Germinal center (tissue), 1 donor: ENCODE results near the gene MPRIP.
A peak's percentile ranks its signal among the peaks of the same experiment; 100 is the strongest.

Source experiments
- DNase-seq: peaks from one replicate; pipeline ENCODE4 v3.0.0; 2012; ENCODE audit warnings: mixed read lengths, low spot score

MPRIP gene

DNA sequence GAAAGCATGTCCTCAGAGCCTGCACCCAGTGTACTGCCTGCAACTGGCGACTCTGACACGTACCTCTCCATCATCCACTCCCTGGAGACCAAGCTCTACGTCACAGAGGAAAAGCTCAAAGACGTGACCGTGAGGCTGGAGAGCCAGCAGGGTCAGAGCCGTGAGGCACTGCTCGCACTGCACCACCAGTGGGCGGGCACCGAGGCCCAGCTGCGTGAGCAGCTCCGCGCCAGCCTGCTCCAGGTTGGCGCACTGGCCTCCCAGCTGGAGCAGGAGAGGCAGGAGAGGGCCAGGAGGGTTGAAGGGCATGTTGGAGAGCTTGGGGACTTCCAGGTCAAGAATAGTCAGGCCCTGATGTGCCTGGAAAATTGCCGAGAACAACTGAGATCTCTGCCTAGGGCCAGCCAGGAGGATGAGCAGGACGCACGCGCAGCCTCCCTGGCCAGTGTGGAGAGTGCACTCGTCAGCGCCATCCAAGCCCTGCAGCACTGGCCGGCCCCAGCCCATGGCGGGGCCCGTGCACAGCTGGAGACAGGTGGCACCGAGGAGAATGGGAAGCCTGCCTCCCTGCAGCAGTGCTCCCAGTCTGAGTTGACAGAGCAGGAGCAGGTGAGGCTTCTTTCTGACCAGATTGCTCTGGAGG is 123.5 kb downstream of the MPRIP start:
- no peak for DNase-seq

DNA sequence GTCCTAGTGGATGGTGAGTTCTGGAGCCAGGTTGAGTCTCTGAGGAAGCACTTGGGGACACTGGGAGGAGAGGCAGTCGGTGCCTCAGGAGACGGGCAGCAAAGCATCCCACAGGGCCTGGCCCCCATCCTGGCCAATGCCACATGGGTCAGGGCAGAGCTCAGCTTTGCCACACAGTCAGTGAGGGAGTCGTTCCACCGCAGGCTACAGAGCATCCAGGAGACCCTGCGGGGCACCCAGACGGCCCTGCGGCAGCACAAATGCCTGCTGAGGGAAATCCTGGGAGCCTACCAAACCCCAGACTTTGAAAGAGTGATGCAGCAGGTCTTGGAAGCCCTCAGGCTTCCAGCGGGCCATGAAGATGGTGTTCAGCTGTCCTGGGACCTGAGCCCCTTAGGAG is 124.2 kb downstream of the MPRIP start:
- DNase-seq: no peak

DNA sequence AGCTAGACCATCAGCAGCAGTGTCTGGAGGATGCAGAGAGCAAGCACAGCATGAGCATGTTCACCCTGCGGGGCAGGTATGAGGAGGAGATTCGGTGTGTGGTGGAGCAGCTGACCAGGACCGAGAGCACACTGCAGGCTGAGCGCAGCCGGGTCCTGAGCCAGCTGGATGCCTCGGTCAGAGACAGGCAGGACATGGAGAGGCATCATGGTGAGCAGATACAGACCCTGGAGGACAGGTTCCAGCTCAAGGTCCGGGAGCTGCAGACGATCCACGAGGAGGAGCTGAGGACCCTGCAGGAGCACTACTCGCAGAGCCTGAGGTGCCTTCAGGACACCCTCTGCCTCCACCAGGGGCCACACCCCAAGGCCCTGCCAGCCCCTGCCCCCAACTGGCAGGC is 125.1 kb downstream of the MPRIP start:
- no peak for DNase-seq

DNA sequence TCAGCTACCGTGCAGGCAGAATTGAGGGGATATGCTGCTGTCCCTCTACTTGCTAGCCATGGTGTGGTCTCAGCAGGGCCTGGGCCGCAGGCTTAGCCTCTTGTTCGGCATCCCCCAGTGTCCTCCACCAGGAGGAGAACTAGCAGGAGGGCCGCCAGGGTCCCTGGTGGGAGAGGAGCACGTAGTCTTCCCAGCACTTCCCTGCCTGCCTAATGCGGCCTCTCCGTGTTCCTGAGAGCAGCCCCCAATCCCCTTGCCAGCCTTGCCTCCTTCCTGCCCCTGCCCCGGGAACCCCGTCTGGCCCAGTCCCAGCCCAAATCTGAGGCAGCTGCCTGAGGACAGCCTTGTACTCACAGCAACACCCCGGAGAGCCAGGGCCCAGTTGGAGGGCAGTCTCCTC is 125.7 kb downstream of the MPRIP start:
- DNase-seq: no peak

DNA sequence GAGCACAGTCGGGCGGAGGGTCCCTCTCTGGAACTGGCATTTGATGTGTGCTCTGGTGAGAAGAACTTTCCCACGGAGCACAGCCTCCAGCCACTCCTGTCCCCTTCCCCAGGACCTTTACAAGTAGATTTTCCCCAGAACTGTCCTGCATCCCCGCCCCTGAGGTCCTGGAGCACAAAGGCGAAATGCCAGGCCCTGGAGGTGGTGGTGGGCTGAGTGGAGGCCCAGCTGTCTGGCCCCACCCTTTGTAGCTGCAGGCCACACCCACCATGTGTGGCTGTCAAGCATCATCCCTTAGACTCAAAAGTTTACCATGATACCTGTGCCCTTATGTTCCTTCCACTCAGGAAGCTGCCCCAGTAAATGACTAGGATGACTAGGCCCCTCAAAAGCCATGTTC is 126.1 kb downstream of the MPRIP start:
- no peak for DNase-seq

DNA sequence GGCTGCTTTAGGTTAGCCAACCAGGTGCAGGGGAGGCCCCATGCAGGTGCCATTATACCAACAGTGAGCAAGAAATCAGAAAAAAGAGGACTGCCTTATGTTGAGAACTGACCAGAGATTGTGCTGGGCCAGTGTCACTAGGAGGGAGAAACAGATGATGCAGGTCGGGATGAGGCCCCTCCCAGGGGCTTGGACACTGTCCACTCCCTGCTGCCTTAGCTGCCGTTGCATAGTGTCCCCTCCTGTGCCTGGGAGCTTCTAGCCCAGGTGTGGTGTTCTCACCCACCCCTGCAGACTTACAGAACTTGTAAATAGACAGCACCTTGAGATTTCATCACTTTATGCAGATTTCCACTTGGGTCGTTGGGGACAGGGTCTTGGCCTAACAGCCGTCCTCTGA is 127.1 kb downstream of the MPRIP start:
- no peak for DNase-seq

DNA sequence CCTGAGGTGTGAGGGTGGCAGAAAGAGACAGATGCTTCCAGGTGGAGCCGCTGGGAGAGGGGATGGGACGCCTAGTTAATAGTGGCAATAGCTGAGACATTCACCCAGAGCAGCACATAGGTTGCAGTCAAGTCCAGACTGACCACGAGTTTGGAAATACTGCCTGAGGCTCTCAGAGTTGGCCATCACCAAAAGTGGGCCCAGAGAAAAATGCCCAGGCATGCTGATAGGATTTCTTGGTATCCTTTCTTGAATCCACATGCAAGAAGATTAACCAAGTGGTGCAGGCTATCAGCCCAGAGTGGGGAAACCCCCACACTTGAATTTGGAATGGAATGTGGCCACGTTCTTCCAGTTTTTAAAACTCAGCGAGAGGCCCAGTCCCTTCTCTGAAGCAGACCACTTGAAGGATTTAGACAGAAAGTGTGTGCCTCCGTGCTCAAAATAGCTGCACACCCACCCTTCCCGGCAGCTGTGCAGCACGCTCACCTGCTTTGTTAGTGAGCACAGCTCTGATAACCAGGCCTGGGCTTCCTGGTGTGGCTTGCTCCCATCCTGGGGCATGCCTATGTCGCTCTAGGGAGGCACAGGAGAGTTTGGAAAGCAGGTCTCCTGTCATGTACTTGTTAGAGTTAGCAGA is 128.2 kb downstream of the MPRIP start:
- DNase-seq: no peak

DNA sequence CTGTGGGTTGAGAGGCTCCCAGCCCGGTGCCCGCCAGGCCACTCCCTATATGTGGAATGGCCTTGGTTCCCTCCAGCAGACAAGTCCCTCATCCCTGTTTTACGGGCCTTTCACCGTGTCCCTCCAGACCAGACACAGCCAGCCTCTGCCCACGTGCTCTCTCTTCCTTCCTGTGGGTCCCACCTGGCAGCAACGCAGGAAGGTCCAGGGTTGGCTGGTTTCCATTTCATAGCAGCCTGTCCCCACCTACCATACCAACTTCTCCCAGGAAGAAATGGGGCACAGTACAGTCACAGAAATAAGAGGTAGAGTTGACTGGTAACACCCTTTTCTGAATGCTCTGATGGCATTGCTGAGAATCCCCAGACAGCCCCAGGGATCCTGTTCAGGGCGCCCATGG is 128.9 kb downstream of the MPRIP start:
- no peak for DNase-seq

DNA sequence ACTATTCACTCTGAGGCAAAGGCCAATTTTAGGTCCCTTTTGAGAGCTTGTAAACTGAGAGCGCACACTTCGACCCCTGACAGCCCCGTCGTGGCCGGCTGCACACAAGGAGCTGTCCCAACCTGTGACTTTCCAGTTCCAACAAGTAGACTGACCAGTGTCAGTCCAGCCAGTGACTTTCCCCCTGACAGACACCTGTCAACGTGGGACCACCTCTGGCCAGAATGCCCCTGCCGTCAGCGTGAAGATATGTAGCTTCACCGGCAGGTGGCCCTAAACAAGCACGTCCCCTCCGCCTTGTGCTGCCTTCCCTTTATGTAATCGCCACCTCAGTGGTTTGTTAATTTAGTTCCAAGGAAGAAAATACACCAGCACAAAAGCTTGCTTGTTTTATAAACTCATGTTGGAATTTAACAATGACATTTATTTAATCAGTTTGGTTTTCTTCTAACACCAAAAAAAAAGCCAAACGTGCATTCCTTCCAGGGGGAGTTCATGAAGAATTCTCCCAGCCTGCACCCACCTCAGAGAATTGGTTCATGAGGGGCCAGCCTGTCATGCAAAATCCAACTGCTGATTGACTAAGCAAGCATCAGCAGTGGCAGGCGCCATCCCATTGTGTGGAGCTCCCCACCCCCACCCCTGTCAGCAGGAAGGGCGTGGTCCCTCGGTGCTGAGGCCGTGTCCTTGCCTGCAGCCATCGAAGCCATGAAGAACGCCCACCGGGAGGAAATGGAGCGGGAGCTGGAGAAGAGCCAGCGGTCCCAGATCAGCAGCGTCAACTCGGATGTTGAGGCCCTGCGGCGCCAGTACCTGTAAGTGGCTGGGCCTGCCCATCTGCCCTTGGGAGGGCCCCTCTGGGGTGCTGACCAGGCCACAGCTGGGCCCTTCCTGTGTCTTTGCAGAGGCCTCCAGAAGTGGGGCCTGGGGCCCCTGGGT is 130.0 kb downstream of the MPRIP start:
- no peak for DNase-seq

DNA sequence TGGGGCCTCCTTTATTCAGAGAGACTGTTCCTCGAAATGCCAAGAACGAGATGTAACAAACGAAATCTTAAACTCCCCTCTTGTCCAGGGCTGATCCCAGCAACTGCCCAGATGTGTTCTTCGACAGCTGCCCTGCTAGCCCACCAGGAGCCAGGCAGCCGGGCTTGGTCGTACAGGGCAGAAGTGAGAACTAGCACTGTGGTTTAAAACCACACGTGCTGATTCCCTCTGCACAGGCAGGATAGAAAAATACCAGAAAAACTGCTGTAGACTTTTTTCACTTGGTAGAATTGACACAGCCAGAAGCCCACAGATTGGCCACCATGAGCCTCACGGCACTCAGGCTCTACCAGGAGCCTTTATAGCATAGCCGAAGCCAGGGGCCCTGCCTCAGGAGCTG is 130.7 kb downstream of the MPRIP start:
- no peak for DNase-seq

DNA sequence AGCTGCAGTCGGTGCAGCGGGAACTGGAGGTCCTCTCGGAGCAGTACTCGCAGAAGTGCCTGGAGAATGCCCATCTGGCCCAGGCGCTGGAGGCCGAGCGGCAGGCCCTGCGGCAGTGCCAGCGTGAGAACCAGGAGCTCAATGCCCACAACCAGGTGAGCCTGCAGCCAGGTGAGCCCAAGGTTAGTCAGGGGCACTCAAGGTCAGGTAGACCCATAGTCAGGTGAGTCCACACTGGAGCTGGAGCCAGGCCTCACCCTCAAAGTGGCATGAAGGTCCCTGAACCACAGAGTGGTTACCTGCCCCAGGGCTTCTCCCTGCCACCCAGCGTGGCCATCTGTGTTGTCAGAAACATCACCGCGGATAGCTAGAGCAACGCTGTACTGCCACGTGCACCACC is 131.7 kb downstream of the MPRIP start:
- no peak for DNase-seq

DNA sequence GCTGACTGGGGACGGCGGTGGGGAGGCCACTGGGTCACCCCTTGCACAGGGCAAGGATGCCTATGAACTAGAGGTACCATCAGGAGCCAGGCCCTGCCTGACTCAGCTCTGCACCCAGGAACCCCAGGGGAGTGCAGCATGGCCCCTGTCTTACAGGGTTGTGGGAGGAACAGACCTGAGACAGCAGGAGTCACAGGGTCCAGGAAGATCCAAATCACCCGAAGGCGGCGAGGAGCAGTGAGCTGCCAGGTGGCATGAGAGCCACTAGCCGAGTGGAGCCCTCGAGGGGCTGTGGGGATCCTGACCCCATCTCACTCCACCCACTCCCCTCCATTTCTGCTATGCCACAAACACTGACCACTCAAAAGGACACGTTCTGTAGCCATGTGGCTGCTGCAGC is 133.1 kb downstream of the MPRIP start:
- DNase-seq: no peak

DNA sequence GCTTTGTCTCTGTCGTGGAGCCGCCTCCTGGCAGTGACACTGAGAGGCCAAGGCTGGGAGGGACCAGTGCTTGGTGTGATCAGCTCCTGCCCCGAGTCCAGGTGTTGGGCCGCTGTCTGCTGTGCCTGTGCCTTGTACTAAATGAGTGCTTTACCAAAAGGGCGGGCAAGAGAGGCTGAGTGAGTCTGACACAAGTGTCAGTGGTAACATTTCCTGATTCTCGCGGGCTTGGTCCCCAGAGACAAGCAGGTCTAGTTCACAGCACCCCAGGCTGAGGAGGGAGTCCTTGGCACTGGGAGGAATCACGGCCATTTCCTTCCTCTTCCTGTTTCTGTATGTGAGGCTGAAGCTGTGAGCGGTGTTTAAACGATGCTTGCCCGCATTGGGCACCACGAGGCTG is 133.7 kb downstream of the MPRIP start:
- peak; percentile 66 for DNase-seq

DNA sequence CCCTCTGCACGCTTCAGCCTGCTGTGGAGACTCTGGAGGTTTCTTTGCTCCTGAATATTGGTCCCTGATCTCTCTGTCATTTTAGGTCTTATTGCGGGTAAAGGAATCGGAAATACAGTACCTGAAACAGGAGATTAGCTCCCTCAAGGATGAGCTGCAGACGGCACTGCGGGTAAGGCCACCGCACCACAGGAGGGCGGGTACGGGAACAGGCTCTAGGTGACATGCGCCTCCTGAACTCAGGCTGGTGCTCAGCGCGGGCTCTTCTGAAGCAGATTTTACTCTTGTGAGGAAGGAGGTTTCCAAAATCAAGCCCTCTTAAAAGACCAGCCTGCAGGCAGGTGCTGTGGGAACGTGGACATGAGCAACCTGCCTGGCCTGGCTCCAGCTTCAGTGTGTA is 134.1 kb downstream of the MPRIP start:
- DNase-seq: no peak

DNA sequence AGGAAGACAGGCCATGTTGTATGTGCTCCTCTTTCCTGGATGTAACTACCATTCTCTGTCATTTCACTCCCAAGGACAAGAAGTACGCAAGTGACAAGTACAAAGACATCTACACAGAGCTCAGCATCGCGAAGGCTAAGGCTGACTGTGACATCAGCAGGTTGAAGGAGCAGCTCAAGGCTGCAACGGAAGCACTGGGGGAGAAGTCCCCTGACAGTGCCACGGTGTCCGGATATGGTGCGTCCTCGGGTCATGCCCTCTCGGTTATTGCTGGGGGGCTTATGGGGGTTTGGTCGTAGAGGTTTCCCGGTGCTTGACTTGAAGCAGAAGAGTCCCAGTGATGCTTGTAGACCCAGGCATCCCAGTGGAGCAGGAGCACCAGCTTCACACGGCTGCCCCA is 134.9 kb downstream of the MPRIP start:
- DNase-seq: no peak

DNA sequence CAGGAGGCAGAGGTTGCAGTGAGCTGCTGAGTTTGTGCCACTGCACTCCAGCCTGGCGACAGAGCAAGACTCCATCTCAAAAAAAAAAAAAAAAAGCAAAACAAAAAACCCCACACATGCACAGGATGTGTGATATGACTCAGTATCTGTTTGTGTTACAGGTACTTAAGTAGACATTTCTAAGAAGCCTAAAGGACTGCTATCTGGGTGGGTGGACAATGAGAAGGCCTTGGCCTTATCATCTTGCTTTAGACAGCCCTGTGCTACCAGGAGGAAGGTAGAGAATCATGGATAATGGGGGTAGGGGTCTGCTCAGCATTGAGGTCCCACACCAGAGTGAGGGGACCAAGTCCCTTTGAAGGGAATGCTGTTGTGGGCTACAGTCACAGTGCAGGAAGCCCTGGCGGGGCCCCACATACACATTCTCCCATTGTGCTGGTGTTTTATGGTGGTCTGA is 137.1 kb downstream of the MPRIP start:
- DNase-seq: no peak

DNA sequence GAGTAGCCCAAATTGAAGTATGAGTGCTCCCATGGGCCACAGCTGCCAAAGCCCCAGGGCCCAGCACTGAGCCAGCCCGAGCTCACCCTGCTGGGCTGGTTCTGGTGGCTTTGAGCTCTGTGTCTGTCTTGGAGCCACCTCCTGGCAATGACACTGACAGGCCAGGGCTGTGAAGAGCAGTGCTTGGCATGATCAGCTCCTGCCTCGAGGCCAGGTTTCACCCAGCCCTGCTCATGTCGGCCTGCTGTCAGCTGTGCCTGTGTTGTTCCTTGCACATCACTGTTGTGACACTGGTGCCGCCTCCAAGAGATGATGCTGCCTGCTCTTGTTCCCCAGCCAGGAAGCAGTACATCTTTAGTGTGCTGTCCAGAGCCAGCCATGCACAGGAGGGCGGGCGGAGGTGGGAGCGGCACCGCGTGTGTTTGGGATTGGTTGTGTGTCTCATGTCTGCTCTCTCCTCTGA is 137.9 kb downstream of the MPRIP start:
- DNase-seq: no peak

DNA sequence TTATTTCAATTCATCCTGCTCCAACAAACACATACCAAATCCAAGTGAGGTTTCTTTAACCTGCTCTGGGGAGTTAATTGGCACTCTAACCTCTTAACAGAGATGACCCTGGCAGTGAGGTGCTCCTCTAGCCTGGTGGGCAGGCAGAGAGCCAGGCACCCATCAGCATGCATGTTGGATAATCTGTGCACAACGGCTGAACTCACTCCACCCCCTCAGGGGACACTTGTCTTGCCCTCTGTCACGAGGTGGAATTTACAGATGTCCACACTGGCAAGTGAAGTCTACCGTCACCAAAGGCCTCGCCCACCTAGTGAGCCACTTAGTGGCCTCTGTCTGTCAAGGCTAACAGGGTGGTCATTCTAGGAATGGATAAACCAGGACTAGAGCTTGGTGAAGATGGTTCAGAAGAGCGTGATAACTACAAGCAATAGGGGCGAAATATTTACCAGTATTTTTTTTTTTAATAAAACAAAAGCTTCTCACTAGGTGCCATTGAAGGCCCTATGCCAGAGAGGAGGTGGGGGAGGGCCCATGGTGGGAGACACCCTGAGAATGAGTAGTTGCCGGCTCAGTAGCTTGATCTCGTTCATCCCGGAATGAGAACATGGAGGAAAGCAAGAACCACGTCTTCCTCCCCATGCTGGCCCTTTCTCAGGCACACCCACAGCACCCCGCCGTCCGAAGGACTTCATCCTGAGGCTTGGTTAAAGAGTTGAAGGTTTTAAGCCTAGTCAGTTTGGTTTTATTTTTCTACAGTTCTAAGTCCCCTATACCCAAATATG is 138.7 kb downstream of the MPRIP start:
- no peak for DNase-seq

DNA sequence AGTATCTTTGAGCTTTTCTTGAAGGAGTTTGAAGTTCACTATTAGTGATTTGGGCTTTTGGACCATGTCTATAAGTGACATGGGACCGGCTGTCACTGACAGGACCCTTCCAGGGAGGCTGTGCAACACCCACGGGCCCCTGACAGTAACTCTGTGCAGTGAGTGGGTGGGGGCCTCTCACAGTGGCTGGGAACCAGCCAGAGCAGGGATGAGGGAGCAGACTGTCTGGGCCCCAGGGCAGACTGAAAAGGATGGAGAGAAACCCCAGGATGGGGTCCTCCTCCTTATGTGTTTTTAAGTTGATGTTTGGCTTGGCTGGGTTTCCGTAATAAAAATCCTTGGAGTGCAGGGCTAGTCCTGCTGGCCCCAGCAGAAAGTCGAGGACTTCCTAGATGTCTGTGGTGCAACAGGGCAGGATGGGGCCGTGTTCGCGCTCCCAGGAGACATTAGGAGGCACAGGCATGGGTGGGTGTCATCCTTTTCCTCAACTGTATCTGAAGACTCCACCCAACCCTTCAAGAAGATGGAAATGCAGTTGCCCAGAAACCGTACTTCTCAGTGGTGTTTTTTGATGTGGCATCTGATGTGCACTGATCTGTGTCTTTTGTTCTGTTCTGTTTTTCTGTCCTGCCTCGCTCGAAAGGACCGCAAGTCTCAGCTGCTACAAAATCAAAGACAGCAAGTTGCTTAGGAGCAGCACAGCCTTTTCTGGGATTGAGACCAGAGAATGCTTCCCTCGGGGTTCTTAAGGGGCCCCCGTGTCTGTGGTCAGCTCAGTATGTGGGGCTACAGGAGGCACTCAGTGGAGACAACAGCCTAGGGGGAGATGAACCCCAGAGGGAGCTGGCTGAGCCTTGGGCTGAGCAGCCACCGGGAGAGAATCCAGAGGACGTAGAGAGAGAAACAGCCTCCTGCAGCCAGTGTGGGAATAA is 139.7 kb downstream of the MPRIP start:
- DNase-seq: no peak

DNA sequence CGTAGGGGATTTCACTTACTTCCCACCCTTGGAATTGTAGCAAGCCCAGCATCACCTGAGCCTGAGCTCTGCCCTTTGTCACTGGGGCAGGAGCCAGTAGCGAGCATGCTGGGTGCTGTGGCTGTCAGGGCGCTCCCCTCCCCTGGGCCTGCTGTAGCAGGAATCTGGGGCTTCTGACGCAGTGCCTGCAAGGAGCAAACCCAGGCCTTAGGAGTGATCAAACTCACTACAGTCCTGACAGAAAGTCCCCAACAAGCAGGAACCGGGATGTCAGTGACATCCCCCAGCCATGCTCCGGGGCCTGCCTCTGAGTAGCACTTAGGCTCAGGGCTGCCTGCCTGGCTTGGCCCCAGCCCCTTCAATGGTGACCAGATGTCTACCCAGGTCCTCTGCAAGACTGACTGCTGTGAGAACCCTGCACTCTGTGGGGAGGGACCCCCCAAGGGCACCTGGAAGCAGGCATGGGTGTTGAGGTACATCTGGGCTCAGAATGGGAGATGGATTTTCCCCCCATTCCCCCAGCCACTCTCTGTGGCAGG is 140.4 kb downstream of the MPRIP start:
- DNase-seq: no peak

DNA sequence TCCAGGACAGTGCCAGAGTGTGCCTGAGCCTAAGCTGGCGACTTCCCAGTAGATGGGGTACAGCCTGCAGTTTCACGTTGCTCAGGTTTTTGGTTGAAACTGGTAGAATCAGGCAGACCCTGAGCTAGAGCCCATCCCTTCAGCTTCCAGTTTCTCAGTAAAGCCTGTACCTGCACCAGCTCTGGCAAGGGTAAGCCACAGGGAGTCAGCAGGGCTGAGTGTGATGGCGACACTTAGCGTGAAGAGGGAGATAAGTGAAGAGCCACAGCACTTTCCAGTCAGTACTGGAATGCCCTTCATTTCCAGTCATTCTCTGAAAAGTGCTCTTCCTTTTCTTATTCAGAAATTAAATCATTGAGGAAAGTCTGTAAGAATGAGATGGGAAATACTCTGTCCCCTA is 141.5 kb downstream of the MPRIP start:
- DNase-seq: no peak
